NCI-H2107 (cell line): ENCODE measurements around the gene NDUFV2.

Experiments
- DNase-seq: peaks from one replicate; lab custom pipeline; 2025; lab: John Stamatoyannopoulos, UW

The NDUFV2 gene

DNA sequence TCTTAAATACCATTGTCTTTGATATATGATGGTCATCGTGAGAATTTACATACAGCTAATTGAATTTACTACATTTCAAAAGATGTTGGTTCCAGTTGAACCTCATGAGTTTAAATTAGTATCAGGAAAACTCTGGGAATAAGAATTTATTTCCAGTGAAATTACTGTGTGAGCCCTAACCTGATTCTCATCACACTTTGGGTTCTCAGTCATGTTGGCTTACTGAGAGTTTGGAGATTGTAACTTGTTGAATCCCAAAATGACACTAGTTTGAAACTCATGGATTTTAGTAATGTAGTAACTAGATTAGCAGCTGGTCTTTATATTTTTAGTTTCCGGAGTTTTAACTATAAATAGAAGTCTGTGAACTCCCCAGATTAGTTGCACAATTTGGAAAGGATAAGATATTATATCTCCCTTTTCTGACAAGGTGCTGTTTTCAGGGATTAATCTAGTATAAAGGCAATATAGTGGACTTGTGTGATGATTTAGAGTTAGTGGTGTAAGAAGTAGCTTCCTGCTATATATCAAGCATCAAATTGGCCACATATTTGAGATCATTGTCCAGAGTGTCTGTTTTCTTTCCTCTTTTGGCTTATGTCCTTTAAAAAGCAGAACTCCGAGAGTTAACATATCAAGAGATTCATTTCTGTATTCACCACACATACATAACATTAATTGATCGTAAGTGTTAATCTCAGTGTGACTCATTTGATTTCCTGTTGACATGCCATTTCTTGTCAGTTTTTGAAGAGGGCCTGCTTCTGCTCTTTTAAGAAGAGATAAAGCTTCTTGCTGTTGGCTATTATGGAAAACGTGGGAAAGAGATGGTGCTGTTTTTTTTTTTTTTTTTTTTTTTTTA lies 15.7 kb downstream of the NDUFV2 start:
- DNase-seq: no peak

DNA sequence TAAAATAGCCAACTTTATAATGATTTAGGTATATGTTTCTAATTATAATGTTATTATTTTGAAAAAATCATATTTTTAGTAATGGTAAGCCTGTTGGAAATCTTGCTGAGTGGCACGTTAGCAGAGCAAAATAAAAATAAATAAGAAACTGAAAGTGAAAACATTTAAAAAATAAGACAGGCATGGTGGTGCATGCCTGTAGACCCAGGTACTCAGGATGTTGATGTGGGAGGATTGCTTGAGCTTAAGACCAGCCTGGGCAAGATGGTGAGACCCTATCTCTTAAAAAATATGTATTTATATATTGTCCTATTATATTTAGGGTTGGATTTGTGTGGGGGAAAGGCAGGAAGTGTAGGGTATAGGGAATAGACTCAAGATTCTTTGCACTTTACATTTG lies 18.3 kb downstream of the NDUFV2 start:
- DNase-seq: no peak

DNA sequence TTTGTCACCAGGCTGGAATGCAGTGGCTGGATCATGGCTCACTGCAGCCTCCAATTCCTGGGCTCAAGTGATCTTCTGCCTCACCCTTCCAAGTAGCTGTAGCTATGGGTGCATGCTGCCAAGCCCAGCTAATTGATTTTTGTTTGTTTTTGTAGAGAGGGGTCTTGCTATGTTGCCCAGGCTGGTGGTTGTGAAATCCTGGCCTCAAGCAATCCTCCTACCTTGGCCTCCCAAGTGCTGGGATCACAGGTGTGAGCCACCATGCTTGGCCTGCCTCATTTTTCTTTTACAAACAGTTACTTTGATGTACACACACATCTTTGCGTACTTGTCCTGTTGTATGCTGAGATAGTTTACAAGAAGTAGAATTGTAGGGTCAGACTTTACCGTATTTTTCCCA lies 21.0 kb downstream of the NDUFV2 start:
- no peak for DNase-seq

DNA sequence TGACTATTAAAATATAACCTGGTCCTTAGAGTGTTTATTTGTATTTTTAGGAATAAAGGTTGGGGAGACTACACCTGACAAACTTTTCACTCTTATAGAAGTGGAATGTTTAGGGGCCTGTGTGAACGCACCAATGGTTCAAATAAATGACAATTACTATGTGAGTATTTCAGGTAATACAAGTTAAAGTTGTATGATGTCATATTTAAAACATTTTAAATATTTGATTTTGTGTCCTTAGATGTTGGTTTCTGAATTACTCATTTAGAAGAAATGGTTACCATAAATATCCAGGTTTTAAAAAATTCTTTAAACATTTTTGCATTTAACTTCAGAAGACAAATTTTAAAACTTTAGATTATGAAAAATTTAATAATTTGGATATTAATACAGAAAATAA lies 22.3 kb downstream of the NDUFV2 start:
- no peak for DNase-seq

DNA sequence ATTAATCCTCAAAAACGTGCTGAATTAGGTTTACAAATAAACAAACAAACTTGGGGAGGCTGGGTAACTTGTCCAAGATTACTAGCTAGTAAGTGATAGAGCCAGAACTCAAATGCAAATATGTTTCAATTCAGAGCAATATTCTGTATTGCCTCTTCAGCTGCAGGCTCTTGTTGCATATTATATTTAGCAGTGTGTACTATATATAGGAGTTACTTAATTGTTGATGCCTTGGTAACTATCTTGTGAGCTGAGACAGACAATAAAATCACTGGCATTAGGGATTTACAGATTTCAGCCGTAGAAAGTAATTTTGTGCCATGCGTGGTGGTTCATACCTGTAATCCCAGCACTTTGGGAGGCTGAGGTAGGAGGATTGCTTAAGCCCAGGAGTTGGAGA lies 23.8 kb downstream of the NDUFV2 start:
- no peak for DNase-seq

DNA sequence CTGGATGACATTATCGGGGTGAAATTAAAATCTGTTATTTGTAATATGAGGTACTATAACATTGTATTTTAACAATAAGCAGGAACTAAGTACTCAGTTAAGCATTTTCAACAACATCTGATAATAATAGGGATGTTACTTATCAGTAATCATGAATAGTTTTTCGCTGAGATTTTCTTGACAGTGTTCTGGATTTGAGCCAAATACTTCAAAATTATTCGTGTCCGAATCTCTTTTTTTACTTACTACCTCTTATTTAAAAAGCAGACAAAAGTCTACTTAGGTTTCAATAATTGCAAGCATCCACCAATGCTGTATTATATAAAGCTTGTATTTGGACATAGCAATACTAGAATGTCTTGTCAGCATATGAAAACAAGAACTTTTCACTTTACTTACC lies 27.7 kb downstream of the NDUFV2 start:
- DNase-seq: no peak

DNA sequence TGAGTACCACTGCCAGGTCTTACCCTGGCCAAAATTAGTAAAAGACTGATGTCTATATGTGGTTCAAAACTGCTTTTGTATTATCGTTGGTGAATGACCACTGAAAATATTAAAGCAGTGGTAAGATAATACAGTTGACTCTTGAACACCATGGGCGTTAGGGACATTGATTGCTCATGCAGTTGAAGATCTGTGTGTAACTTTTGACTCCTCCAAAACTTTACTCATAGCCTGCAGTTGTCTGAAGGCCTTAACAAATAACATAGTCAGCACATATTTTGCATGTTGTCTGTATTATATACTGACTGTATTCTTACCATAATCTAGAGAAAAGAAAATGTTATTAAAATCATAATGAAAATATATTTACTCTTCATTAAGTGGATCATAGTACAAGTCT lies 28.3 kb downstream of the NDUFV2 start:
- DNase-seq: no peak

DNA sequence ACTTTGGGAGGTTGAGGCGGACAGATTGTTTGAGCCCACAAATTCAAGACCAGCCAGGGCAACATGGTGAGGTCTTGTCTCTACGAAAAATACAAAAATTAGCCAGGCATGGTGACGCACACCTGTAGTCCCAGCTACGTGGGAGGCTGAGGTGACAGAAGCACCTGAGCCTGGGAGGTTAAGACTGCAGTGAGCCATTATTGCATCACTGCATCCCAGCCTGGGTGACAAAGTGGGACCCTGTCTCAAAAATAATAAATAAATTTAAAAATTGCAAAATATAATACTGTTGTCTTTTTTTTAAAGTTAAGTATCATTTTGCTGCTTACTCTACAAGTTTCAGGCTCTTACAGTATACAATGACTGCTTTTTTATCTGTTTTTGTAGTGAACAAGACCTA lies 30.1 kb downstream of the NDUFV2 start:
- no peak for DNase-seq

DNA sequence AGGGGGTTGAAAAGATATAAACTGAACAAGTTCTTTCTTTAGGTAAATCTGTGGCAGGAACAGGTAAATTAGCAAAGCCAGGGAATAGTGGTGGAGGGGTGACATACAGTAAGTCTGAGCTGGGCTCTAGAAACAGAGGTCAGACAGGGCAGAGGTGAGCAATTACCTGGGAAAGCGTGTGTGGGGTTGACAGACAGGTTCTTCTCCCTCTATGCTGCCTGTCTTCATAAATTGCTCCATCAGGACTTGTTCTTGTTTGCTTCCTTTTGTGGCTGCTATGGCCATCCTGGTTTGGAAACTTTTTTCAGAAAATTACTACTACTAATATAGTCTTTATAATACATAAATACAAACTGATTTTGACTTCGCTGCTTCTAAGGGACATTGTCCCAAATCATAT lies 30.7 kb downstream of the NDUFV2 start:
- no peak for DNase-seq

DNA sequence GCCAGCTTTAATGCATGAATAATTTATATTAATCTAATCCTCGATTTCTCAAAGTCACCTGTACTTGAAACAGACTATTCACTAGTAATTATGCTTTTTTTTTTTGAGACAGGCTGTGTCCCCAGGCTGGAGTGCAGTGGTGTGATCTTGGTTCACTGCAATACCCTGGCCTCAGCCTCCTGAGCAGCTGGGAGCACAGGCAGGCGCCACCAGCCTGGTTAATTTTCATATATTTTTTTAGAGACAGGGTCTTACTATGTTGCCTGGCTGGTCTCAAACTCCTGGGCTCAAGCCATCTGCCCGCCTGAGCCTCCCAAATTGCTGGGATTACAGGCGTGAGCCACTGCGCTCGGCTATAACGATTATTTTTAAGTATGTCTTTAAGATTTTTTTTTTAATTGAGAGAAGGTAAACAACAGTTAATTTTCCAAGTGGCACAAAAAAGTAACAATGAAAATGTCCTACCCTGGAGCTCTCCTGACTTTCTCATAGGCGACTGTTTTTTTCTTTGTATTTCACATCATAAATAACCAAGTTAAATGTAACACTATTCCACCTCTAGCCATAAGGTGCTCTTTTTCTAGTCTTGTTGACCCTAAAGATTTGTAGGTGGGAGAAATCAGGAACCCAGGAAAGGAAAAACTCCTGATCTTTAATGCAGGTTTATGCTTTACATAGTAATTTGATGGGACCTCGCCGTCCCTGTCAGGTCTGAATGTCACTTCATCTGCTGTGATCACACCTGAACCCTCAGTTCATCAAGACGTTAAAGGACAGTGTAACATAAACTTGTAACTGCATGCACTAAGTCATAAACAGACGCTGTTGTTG lies 32.8 kb downstream of the NDUFV2 start:
- DNase-seq: no peak

DNA sequence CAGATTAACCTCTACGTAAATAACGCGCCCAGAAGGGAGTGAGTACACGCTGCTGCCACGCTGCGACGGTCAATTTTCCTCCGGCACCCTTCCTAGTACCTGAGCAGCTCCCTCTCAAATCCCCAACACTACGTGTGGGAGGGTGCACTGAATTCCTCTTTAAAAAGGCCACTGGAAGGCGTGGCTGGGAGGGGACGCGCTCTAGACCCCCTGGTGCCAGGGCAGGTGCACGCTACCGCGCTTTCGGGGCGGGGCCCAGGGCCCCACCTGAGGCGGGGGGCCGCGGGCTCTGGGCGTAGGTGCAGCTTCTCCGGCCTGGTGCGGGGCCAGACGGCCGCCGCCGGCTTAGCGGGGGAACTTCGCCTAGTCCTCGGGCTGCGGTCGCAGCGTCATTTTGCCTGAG lies 33.4 kb downstream of the NDUFV2 start:
- DNase-seq: peak; percentile 33

DNA sequence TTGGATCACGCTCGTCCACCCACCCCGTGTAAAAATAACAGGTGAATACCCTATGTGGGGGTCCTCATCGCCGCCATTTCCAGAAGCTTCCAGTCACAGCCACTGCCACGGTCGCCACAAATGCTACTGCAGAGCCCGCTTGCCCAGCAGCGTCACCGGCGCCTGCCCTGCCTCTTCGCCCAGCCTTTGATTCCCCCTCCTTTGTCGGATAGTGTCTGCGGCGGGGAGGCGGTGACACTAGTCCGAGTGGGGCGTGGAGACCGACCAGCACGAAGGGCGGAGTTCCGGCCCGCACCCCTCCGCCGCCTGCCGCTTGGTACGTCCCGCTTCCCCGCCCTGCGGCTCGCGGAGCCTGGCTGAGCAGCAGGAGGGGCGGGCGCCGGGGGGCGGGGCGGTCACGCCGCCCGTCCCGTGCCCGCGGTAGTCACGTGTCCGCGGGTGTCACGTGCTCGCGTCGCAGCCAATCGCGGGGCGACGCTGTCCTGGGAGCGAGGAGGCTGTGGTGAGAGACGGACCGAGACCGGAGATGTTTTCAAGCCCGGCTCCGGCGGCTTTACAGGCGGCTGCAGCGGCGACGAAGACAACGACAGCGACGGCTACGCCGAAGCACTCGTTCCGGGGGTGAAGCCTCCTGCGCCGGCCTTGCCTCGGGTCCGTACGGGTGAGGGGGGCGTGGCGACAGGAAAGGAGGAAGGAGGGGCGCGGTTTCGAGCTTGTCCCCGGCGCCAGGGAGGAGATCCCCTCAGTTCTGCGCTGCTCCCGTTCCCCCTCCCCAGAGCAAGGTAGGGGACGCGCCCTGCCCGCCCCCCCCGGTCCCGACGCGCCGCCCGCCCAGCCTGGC lies 34.0 kb downstream of the NDUFV2 start, which contains the start of gene ANKRD12:
ANKRD12 (plus strand) TSS at position 467 of the 841 bp plus-strand sequence. CDS start 45,652 bp downstream, outside the sequence.
- DNase-seq: peak; percentile 59

DNA sequence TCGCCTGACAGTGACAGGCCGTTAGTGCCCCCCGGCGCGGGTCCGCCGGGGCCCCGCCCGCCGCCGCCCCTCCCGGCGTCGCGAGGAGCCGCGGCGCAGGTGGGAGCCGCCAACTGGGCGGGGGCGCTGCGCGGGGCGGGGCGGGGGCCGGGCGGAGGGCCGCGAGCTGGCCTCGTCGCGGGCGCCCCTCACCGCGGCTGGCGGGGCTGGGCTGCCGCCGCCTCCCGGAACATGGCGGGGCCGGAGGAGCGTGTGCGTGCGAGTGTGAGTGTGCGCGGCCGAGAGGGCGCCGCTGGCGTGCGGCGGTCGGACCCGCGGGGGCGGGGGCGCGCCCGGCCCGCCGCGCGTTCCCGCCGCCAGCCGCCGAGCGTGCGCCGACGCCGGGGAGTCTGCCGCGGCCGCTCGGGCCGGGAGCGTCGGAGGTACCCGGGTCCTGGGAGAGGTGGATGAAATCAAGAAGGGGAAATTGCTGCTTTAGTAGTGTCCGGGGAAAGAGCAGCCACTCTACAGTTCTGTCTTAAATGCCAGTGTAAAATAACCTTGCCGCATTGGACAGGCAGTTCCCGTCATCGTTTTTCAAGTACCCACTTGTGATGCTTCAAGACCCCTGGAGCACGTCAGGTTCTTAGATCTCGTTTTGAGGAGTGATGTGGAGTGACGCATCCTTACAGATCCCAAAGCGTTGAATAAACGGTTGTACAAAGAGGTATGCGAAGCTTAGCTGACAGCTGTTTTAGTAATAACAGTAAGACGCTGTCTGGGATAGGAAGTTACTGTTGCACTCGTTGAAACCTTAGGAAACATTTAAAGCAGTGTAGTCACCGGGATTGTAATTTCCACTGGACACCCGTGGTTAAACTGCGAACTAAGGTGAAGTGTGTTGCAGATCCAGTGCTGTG lies 34.9 kb downstream of the NDUFV2 start:
- peak; percentile 25 for DNase-seq

DNA sequence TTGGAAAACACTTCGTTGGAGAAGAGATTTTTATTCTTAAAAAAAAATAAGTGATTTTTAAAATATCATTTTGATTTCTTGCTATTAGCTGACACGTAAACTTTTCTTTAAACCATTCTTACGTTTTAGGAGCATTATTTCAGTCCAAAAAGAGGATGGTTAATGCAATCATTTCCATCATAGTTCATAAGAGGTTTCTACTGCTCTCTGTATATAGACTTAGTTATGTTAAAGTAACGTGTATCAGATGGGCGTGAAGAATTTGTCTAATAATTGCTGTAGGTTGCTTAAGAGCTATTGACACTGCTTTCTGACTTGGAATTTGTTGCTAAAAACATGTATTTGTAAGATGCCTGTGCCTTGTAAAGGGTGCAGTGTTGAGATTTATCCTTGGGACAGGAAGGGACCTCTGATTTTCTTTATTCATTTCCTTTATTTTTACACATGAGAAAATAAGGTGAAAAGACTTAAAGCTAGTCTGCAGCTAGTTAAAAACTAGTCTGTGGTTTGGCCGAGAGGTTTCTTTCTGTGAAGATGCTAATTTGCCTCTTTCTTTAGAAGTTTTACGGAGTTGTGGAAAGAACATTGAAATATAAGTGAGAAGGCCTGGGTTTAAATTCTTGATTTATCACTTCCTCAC lies 37.0 kb downstream of the NDUFV2 start:
- no peak for DNase-seq

DNA sequence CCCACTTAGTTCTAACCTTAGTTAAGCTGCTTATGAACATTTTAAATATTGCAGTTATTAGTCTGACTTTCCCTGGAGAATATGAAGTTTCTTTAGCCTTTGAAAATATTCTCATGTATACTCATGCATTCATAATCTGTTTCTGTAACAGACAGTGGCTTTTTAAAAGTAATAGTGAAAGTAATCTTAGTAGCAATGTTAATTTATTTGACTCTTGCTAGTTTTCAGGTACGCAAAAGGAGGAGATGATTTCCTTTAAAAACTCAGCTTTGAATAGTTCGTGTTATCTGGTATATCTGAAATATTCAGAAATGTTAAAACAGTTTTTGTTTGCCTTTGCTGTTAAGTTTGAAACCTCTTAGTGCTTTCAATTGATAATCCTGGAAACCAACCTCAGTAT lies 37.9 kb downstream of the NDUFV2 start:
- no peak for DNase-seq

DNA sequence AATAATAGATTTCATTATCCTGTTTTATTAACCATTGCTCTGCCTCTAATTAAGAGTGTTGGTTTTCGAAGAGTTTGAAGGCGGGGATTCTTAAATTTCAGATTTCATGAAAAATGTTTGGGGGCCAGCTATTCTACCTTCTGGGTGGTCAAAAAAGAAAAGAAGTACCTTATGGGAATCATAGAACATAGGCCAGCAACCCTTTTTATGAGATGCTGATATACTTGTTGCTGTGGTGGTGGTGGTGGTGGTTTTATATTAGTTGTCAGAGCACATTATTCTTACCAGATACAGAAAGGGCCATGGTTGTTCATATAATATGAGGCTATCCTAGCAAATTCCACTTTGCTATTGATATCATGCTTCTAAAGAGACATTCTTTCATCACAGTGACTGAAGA lies 38.5 kb downstream of the NDUFV2 start:
- DNase-seq: no peak

DNA sequence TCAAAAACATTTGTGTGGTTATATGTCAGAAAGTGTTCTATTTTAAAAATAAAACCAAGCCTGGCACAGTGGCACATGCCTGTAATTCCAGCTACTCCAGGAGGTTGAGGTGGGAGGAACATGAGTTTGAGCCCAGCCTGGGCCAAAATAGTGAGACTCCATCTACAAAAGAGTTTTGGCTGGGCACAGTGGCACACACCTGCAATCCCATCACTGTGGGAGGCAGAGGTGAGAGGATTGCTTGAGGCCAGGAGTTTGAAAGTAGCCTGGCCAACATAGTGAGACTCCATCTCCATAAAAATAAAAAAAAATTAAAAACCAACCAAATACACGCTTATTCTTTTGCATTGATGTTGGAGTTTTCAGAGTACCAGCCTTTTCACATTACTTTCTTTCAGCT lies 43.7 kb downstream of the NDUFV2 start:
- DNase-seq: no peak

DNA sequence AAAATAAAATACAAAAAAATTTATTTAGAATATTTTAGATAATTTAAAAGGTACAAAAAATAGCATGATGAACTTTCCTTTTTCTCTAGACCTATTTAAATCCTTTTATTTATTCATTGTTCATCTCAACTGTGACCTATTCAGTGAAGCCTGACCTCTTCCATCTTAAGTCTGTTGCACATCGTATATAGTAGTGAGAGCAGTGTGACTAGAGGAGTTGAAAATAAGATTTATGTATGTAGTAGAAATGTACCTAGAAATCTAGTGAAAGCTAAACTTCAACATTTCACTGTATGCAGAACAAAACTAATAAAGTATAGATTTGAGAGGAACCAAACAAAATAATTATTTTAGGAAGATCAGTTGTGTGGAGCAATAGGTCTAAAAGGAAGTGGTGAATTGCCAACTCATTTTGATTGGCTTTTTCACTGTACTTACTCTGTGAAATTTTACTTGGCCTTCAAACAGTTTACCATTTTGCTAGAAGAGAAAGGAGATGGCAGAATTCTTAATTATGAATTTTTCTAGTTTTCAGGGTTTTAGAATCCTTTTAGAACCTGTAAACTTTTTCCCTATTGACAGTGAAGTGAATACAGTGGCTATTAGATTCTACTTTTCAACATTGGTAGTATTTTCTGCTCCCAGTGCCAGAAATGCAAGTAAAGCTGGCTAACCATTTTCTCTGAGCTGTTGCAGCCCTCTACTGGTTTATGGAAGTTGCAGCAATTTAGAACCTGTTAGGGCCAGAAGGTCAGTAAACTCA lies 45.1 kb downstream of the NDUFV2 start:
- DNase-seq: peak; percentile 5

DNA sequence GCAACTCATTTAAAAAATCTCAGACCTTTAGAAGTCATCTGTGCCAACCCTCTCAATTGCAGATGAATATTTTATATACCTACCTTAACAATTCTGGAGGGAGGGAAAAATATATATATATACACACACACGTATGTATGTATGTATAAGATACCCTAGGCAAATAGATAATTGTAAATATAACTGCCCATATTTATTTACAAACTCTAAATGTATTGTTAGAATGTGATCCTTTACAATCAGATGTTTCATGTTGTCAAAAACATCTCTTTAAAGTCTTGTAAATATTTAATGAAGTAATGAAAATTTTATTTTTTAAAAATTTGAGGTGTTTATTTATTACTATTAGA lies 45.7 kb downstream of the NDUFV2 start:
- DNase-seq: no peak

DNA sequence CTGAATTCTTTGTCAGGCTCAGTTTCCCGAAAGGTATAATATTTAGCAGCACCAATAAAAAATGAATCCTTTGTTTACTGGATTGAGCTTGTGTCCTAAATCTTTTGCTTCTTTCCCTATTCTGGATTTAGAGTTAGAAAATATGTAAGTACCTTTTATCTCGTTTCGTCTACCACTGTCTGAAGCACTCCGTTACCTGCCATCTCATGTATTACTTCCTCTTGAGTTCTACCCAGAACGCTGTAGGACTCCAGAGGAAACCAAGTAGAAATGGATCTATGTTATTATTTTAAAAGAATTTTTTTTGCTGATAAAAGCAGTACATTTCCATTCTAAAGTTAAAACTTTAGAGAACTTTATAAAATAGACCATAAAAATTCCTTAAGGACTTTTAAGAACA lies 47.6 kb downstream of the NDUFV2 start:
- no peak for DNase-seq
